GM18951 (cell line): ENCODE data around the gene EIF3F.

ENCODE experiments used
- POLR2A ChIP-seq: IDR thresholded peaks from 4 replicates; pipeline ENCODE4 v1.6.1; 2011; ENCODE audit warnings: mild to moderate bottlenecking; ENCODE audit not compliant: insufficient read length, insufficient read depth; ENCODE audit errors: extremely low read depth
- in situ Hi-C: fragments of 300-500 bp; cut with MboI; formaldehyde crosslinking; loops from one replicate; pipeline ENCODE4 v1.12.0; 2022; ENCODE audit warnings: low sequenced_read_pairs, mixed read lengths, inconsistent platforms; ENCODE audit not compliant: unreplicated experiment

EIF3F gene

GRCh38 chr11:8019314-8020243 is 32.4 kb downstream of the EIF3F start:
- TF ChIP-seq POLR2A, result no peak
- in situ Hi-C loops, result no loop called here

- TF ChIP-seq POLR2A, result no peak
- in situ Hi-C loops, result no loop called here
These were observed 33.1 kb downstream of the EIF3F start for GRCh38 chr11:8020244-8020597.

GRCh38 chr11:8021920-8022319 is 34.8 kb downstream of the EIF3F start:
- no peak for TF ChIP-seq POLR2A
- in situ Hi-C loops, result no loop called here

DNA sequence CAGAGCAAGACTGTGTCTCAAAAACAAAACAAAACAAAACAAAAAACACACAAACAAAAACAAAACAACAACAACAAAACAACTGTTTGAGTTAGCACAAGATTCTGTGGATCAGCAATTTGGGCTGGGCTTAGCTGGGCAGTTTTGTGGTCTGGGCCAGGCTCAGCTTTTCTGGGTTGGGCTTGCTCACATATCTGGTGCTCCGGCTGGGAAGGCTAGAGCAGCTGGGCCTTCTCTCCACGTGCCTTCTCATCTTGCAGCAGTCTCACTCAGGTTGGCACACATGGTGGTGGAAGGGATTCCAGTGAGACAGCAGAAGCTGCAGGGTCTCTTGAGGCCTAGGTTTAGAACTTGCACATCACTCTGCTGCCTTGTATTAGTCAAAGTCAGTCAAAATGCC is 35.7 kb downstream of the EIF3F start:
- in situ Hi-C loops, result no loop called here
- TF ChIP-seq POLR2A, result no peak

GRCh38 chr11:8023831-8024555 is 36.9 kb downstream of the EIF3F start:
- no peak for TF ChIP-seq POLR2A
- in situ Hi-C loops, result no loop called here

GRCh38 chr11:8025123-8025522 is 38.0 kb downstream of the EIF3F start:
- in situ Hi-C loops, result no loop called here
- TF ChIP-seq POLR2A, result no peak

DNA sequence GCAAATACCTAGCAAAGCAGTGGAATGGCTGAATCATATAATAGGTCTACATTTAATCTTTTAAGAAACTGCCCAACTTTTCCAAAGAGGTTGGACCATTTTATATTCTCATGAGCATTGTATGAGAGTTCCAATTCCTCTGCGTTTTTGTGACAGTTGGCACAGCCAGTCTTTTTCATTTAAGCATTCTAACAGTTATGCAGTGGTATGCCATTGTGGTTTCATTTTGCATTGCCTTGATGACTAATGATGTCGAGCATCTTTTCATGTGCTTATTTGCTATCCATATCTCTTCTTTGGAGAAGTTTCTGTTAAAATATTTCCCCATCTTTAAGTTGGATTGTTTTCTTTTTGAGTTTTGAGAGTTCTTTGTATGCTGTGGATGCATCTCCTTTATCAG is 38.7 kb downstream of the EIF3F start:
- TF ChIP-seq POLR2A, result no peak
- in situ Hi-C loops, result no loop called here

GRCh38 chr11:8026982-8027381 is 39.8 kb downstream of the EIF3F start:
- no peak for TF ChIP-seq POLR2A
- in situ Hi-C loops, result no loop called here

GRCh38 chr11:8028766-8029165 is 41.6 kb downstream of the EIF3F start:
- in situ Hi-C loops, result no loop called here
- TF ChIP-seq POLR2A, result no peak

DNA sequence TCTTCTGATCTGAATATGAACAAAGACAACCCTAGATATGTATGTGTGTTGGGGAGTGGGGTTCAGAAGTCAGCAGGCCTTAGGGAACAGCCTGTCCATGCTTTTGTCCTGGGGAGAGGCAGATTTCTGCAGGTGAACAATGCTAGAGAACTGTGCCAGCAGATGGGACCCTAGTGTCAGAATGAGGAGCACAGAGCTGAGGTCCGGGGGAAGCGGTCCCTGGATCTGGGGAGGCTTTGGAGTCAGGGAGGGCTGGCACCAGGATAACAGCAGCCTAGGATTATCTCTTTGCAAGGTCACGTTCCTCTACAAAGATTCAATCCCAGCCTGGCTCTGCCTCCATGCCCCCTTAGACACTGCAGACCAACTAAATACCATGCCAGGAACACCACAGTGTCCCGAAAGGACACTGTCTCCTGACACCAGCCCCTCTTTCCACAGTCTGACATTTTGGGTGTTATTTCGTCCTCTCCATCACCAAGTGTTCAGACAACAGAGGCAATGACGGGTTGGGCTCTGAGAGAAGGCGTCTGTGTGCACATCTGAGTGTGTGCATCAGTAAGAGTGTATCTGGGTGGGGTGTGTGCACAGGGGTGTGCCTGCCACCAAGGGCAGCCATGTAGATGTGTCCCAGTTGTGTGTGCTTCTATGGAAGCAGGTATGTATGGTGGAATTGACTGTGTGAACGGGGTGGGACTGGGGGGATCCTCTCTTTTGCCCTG is 43.5 kb downstream of the EIF3F start:
- in situ Hi-C loops, result no loop called here
- no peak for TF ChIP-seq POLR2A

GRCh38 chr11:8031248-8032115 is 44.3 kb downstream of the EIF3F start:
- no peak for TF ChIP-seq POLR2A
- in situ Hi-C loops, result no loop called here

DNA sequence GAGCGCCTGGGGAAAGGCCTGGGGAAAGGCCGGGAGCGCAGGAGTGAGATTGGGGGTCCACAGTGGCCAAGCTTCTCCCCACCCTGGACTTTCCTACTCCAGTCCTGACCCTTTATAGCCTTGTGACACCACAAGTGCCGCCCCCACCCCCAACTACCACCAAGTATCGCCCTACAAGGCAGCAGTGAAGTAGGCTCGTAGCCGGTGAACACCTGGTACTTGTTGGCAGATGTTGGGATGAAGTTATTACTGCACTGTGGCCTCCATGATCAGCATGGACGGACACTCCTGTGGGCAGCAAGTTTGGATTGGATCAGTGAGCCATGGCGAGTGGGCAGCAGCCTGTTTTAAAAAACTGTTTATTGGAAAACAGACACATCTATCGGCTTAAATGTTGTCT is 45.0 kb downstream of the EIF3F start:
- in situ Hi-C loops, result no loop called here
- no peak for TF ChIP-seq POLR2A
